ENCODE measurements around the gene RIPK3.

The RIPK3 gene

GRCh38 chr14:24348186-24348585 lies 8.4 kb upstream of the RIPK3 start:
- Histone ChIP-seq H3K9ac (ENCODE audit: low read length in 5 of 5) (no peak overlapping the region), H3K9me3 (ENCODE audit: control insufficient read depth in 5 of 5, low read length in 5 of 5) (no peaks in the 10 kb centered on the region), H3K4me1 (ENCODE audit: control insufficient read depth in 5 of 5, insufficient read depth in 5 of 5, low read length in 5 of 5) (peaks cover 0 to 18% (median 4%) of the 10 kb centered on the region in 5 donors), H3K27ac (ENCODE audit: low read depth, low read length) (no peak overlapping the region), H3K36me3 (ENCODE audit: control insufficient read depth in 5 of 5, insufficient read depth in 5 of 5, low read length in 5 of 5) (no peaks in the 10 kb centered on the region), H3K27me3 (ENCODE audit: control insufficient read depth in 5 of 5, insufficient read depth in 4 of 5, low read length in 5 of 5) (peaks cover 0 to 4% (median 0%) of the 10 kb centered on the region in 5 donors), H3K4me3 (ENCODE audit: low read depth in 1 of 5, low read length in 5 of 5) (no peak overlapping the region)

GRCh38 chr14:24347134-24347533 lies 7.3 kb upstream of the RIPK3 start:
- Histone ChIP-seq H3K27me3 (ENCODE audit: control insufficient read depth in 5 of 5, insufficient read depth in 4 of 5, low read length in 5 of 5) (peaks cover 0 to 4% (median 0%) of the 10 kb centered on the region in 5 donors), H3K27ac (ENCODE audit: low read depth, low read length) (peak overlapping the region; percentile 6), H3K9ac (ENCODE audit: low read length in 5 of 5) (no peak overlapping the region), H3K9me3 (ENCODE audit: control insufficient read depth in 5 of 5, low read length in 5 of 5) (no peaks in the 10 kb centered on the region), H3K4me3 (ENCODE audit: low read depth in 1 of 5, low read length in 5 of 5) (no peak overlapping the region), H3K4me1 (ENCODE audit: control insufficient read depth in 5 of 5, insufficient read depth in 5 of 5, low read length in 5 of 5) (peaks cover 0 to 18% (median 4%) of the 10 kb centered on the region in 5 donors), H3K36me3 (ENCODE audit: control insufficient read depth in 5 of 5, insufficient read depth in 5 of 5, low read length in 5 of 5) (no peaks in the 10 kb centered on the region)

- H3K4me1 ChIP-seq (ENCODE audit: control insufficient read depth in 5 of 5, insufficient read depth in 5 of 5, low read length in 5 of 5) = peaks cover 6 to 25% (median 10%) of the 10 kb centered on the region in 5 donors
- peaks cover 0 to 3% (median 0%) of the 10 kb centered on the region in 5 donors for H3K27me3 ChIP-seq (ENCODE audit: control insufficient read depth in 5 of 5, insufficient read depth in 4 of 5, low read length in 5 of 5)
- H3K36me3 ChIP-seq (ENCODE audit: control insufficient read depth in 5 of 5, insufficient read depth in 5 of 5, low read length in 5 of 5) = no peaks in the 10 kb centered on the region
- H3K9me3 ChIP-seq (ENCODE audit: control insufficient read depth in 5 of 5, low read length in 5 of 5) = no peaks in the 10 kb centered on the region
- H3K9ac ChIP-seq (ENCODE audit: low read length in 5 of 5) = no peak overlapping the region
- H3K4me3 ChIP-seq (ENCODE audit: low read depth in 1 of 5, low read length in 5 of 5) = no peak overlapping the region
- no peak overlapping the region for H3K27ac ChIP-seq (ENCODE audit: low read depth, low read length)
Measured at GRCh38 chr14:24343795-24344660, 4.2 kb upstream of the RIPK3 start.

- Histone ChIP-seq H3K27me3 (ENCODE audit: control insufficient read depth in 5 of 5, insufficient read depth in 4 of 5, low read length in 5 of 5) (peaks cover 0 to 3% (median 0%) of the 10 kb centered on the region in 5 donors), H3K4me1 (ENCODE audit: control insufficient read depth in 5 of 5, insufficient read depth in 5 of 5, low read length in 5 of 5) (peaks cover 10 to 36% (median 19%) of the 10 kb centered on the region in 5 donors), H3K9me3 (ENCODE audit: control insufficient read depth in 5 of 5, low read length in 5 of 5) (no peaks in the 10 kb centered on the region), H3K4me3 (ENCODE audit: low read depth in 1 of 5, low read length in 5 of 5) (no peak overlapping the region), H3K9ac (ENCODE audit: low read length in 5 of 5) (no peak overlapping the region), H3K36me3 (ENCODE audit: control insufficient read depth in 5 of 5, insufficient read depth in 5 of 5, low read length in 5 of 5) (peaks cover 0 to 6% (median 0%) of the 10 kb centered on the region in 5 donors), H3K27ac (ENCODE audit: low read depth, low read length) (no peak overlapping the region)
Measured at GRCh38 chr14:24342889-24343288, 3.1 kb upstream of the RIPK3 start.

GRCh38 chr14:24340606-24341005 lies 815 bp upstream of the RIPK3 start:
- peaks cover 0 to 7% (median 2%) of the 10 kb centered on the region in 5 donors for H3K27me3 ChIP-seq (ENCODE audit: control insufficient read depth in 5 of 5, insufficient read depth in 4 of 5, low read length in 5 of 5)
- H3K9ac ChIP-seq (ENCODE audit: low read length in 5 of 5) = no peak overlapping the region
- no peak overlapping the region for H3K4me3 ChIP-seq (ENCODE audit: low read depth in 1 of 5, low read length in 5 of 5)
- H3K27ac ChIP-seq (ENCODE audit: low read depth, low read length) = no peak overlapping the region
- H3K4me1 ChIP-seq (ENCODE audit: control insufficient read depth in 5 of 5, insufficient read depth in 5 of 5, low read length in 5 of 5) = peaks cover 6 to 30% (median 23%) of the 10 kb centered on the region in 5 donors
- H3K36me3 ChIP-seq (ENCODE audit: control insufficient read depth in 5 of 5, insufficient read depth in 5 of 5, low read length in 5 of 5) = peaks cover 0 to 19% (median 3%) of the 10 kb centered on the region in 5 donors
- no peaks in the 10 kb centered on the region for H3K9me3 ChIP-seq (ENCODE audit: control insufficient read depth in 5 of 5, low read length in 5 of 5)

- peaks cover 8 to 47% (median 39%) of the 10 kb centered on the region in 5 donors for H3K4me1 ChIP-seq (ENCODE audit: control insufficient read depth in 5 of 5, insufficient read depth in 5 of 5, low read length in 5 of 5)
- H3K9me3 ChIP-seq (ENCODE audit: control insufficient read depth in 5 of 5, low read length in 5 of 5) = no peaks in the 10 kb centered on the region
- peaks cover 0 to 21% (median 15%) of the 10 kb centered on the region in 5 donors for H3K27me3 ChIP-seq (ENCODE audit: control insufficient read depth in 5 of 5, insufficient read depth in 4 of 5, low read length in 5 of 5)
- H3K36me3 ChIP-seq (ENCODE audit: control insufficient read depth in 5 of 5, insufficient read depth in 5 of 5, low read length in 5 of 5) = peaks cover 0 to 19% (median 3%) of the 10 kb centered on the region in 5 donors
- H3K27ac ChIP-seq (ENCODE audit: low read depth, low read length) = peak overlapping the region; percentile 30
- H3K4me3 ChIP-seq (ENCODE audit: low read depth in 1 of 5, low read length in 5 of 5) = peak overlapping the region; percentile 68 to 79 (median 75)
- H3K9ac ChIP-seq (ENCODE audit: low read length in 5 of 5) = peak overlapping the region in 4 of 5 donors; percentile 8 to 62 (median 50)
Measured at GRCh38 chr14:24338843-24339242, 948 bp downstream of the RIPK3 start.

GRCh38 chr14:24337824-24338175 lies 2.0 kb downstream of the RIPK3 start:
- H3K4me1 ChIP-seq (ENCODE audit: control insufficient read depth in 5 of 5, insufficient read depth in 5 of 5, low read length in 5 of 5) = peaks cover 9 to 54% (median 47%) of the 10 kb centered on the region in 5 donors
- H3K27ac ChIP-seq (ENCODE audit: low read depth, low read length) = no peak overlapping the region
- H3K4me3 ChIP-seq (ENCODE audit: low read depth in 1 of 5, low read length in 5 of 5) = no peak overlapping the region
- H3K36me3 ChIP-seq (ENCODE audit: control insufficient read depth in 5 of 5, insufficient read depth in 5 of 5, low read length in 5 of 5) = peaks cover 0 to 19% (median 3%) of the 10 kb centered on the region in 5 donors
- peaks cover 0 to 22% (median 15%) of the 10 kb centered on the region in 5 donors for H3K27me3 ChIP-seq (ENCODE audit: control insufficient read depth in 5 of 5, insufficient read depth in 4 of 5, low read length in 5 of 5)
- peak overlapping the region in 1 of 5 donors; percentile 35 for H3K9ac ChIP-seq (ENCODE audit: low read length in 5 of 5)
- no peaks in the 10 kb centered on the region for H3K9me3 ChIP-seq (ENCODE audit: control insufficient read depth in 5 of 5, low read length in 5 of 5)

- Histone ChIP-seq H3K27ac (ENCODE audit: low read depth, low read length) (no peak overlapping the region), H3K9me3 (ENCODE audit: control insufficient read depth in 5 of 5, low read length in 5 of 5) (no peaks in the 10 kb centered on the region), H3K4me3 (ENCODE audit: low read depth in 1 of 5, low read length in 5 of 5) (no peak overlapping the region), H3K4me1 (ENCODE audit: control insufficient read depth in 5 of 5, insufficient read depth in 5 of 5, low read length in 5 of 5) (peaks cover 9 to 60% (median 53%) of the 10 kb centered on the region in 5 donors), H3K36me3 (ENCODE audit: control insufficient read depth in 5 of 5, insufficient read depth in 5 of 5, low read length in 5 of 5) (peaks cover 0 to 20% (median 3%) of the 10 kb centered on the region in 5 donors), H3K9ac (ENCODE audit: low read length in 5 of 5) (no peak overlapping the region), H3K27me3 (ENCODE audit: control insufficient read depth in 5 of 5, insufficient read depth in 4 of 5, low read length in 5 of 5) (peaks cover 0 to 26% (median 18%) of the 10 kb centered on the region in 5 donors)
Measured at GRCh38 chr14:24337144-24337823, 2.5 kb downstream of the RIPK3 start.

GRCh38 chr14:24335461-24336171 lies 4.2 kb downstream of the RIPK3 start:
- Histone ChIP-seq H3K4me1 (ENCODE audit: control insufficient read depth in 5 of 5, insufficient read depth in 5 of 5, low read length in 5 of 5) (peaks cover 12 to 67% (median 60%) of the 10 kb centered on the region in 5 donors), H3K4me3 (ENCODE audit: low read depth in 1 of 5, low read length in 5 of 5) (peak overlapping the region in 4 of 5 donors; percentile 12 to 77 (median 73)), H3K9ac (ENCODE audit: low read length in 5 of 5) (peak overlapping the region in 1 of 5 donors; percentile 83), H3K9me3 (ENCODE audit: control insufficient read depth in 5 of 5, low read length in 5 of 5) (no peaks in the 10 kb centered on the region), H3K27me3 (ENCODE audit: control insufficient read depth in 5 of 5, insufficient read depth in 4 of 5, low read length in 5 of 5) (peaks cover 0 to 27% (median 20%) of the 10 kb centered on the region in 5 donors), H3K27ac (ENCODE audit: low read depth, low read length) (peak overlapping the region; percentile 88), H3K36me3 (ENCODE audit: control insufficient read depth in 5 of 5, insufficient read depth in 5 of 5, low read length in 5 of 5) (peaks cover 0 to 33% (median 4%) of the 10 kb centered on the region in 5 donors)

Measured in subcutaneous abdominal adipose tissue (tissue), 5 donors.